ENCODE data around the gene SMAD1. TPM values are rescaled to one million over a fixed set of nuclear protein-coding genes. Genes with fewer than 3 reads are reported as not detected.
"Not testable (repeated sequence)": the region's sequence is repeated elsewhere in the genome, so short reads cannot be mapped to it uniquely, and the experiment has no call there.

SMAD1 gene
- total RNA-seq, 1 donor from 2014 or later = 3.2 TPM

- no peaks in the 10 kb centered on the region for H3K36me3 Mint-ChIP-seq (ENCODE audit: low read depth)
Measured at GRCh38 chr4:145557720-145558119, 76.1 kb downstream of the SMAD1 start.

GRCh38 chr4:145563293-145563985, 81.8 kb downstream of the SMAD1 start:
- Mint-ChIP-seq H3K36me3 (ENCODE audit: low read depth) (no peaks in the 10 kb centered on the region), H3K4me3 (no peak overlapping the region)
- intact Hi-C loops (cut with micrococcal nuclease) = no loop called here

More at GRCh38 chr4:145557720-145558119, 76.1 kb downstream of the SMAD1 start:
- no peak overlapping the region for H3K4me3 Mint-ChIP-seq
- DNase-seq (ENCODE audit: low spot score) = peak; percentile 26
- peaks cover 1% of the 10 kb centered on the region for H3K4me1 Mint-ChIP-seq (ENCODE audit: low read depth)
- intact Hi-C loops (cut with micrococcal nuclease) = loop anchor here (1.0 to 10.0 kb wide), 8 partner anchors 52 to 1383 kb away; partner anchors contain the start of genes OTUD4 and SMAD1
- H3K27ac Mint-ChIP-seq = no peak overlapping the region
- H3K27me3 Mint-ChIP-seq (ENCODE audit: insufficient read depth) = no peaks in the 10 kb centered on the region
- H3K9me3 Mint-ChIP-seq = no peaks in the 10 kb centered on the region

DNA sequence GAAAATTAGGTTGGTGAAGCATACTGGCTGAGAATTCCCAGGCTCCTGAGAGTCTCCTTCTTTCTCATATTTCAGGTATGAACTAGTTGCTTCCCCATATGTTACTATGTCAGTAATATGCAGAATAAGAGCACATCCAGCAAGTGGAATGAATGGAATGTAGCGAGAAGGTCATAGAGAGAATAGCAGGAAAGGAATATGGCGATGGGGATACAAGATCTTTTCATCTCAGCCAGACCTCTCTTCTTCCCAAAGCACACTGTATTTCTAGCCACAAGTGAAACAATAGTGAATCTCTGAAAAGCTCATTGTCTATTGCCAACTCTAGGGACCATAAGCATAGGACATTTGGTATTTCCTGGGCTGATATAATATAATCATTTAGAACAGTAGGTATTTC, 82.9 kb downstream of the SMAD1 start:
- Mint-ChIP-seq H3K27me3 (ENCODE audit: insufficient read depth) (peaks cover 5% of the 10 kb centered on the region), H3K9me3 (no peaks in the 10 kb centered on the region), H3K4me1 (ENCODE audit: low read depth) (no peaks in the 10 kb centered on the region), H3K4me3 (no peak overlapping the region), H3K27ac (no peak overlapping the region), H3K36me3 (ENCODE audit: low read depth) (no peaks in the 10 kb centered on the region)
- intact Hi-C loops (cut with micrococcal nuclease) = no loop called here
- DNase-seq (ENCODE audit: low spot score) = no peak

More at GRCh38 chr4:145563293-145563985, 81.8 kb downstream of the SMAD1 start:
- Mint-ChIP-seq H3K27ac (no peak overlapping the region), H3K9me3 (no peaks in the 10 kb centered on the region), H3K27me3 (ENCODE audit: insufficient read depth) (peaks cover 5% of the 10 kb centered on the region), H3K4me1 (ENCODE audit: low read depth) (no peaks in the 10 kb centered on the region)
- no peak for DNase-seq (ENCODE audit: low spot score)

DNA sequence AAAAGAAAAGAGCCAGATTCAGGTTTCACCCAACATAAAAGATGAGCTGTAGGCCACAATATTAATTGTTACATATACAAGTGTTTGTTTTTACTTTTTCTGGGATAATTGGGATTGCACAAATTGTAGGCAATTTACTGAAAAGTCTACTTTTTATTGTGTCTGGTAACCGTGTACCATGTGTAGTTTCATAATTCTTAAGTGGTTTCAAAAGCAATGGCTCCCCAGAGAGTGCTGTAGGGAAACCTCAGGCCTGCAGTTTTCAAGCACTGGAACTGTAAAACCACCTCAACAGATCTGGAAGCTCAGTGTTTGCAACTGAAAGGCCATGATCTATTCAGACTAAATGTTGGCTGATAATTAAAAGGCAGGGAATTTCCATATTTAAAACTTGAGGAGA, 83.7 kb downstream of the SMAD1 start:
- Mint-ChIP-seq H3K4me1 (ENCODE audit: low read depth) (no peaks in the 10 kb centered on the region), H3K9me3 (no peaks in the 10 kb centered on the region), H3K27ac (no peak overlapping the region), H3K36me3 (ENCODE audit: low read depth) (no peaks in the 10 kb centered on the region), H3K4me3 (no peak overlapping the region), H3K27me3 (ENCODE audit: insufficient read depth) (peaks cover 5% of the 10 kb centered on the region)
- no peak for DNase-seq (ENCODE audit: low spot score)
- intact Hi-C loops (cut with micrococcal nuclease) = no loop called here

GRCh38 chr4:145566086-145566708, 84.5 kb downstream of the SMAD1 start:
- intact Hi-C loops (cut with micrococcal nuclease) = no loop called here
- H3K4me1 Mint-ChIP-seq (ENCODE audit: low read depth) = no peaks in the 10 kb centered on the region
- H3K27me3 Mint-ChIP-seq (ENCODE audit: insufficient read depth) = peaks cover 5% of the 10 kb centered on the region

DNA sequence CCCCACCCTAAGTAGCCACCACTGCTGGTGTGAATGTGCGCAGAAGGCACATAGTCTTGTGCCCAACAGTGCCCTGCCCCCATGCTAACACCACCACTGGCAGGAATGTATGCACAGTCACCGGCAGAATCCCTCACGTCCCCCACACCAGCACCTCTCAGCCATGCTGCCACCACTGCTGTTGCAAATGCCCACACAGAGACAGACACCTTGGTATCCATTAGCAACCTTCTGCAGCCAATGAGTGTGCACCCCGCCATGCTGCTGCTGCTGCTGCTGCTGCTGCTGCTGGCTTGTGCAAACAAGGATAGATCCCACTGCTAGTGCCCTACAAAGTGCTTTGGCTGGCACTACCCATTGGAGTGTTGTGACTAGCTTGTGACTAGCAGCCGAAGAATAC, 85.1 kb downstream of the SMAD1 start:
- Mint-ChIP-seq H3K4me1 (ENCODE audit: low read depth) (no peaks in the 10 kb centered on the region), H3K36me3 (ENCODE audit: low read depth) (no peaks in the 10 kb centered on the region), H3K9me3 (no peaks in the 10 kb centered on the region), H3K4me3 (no peak overlapping the region), H3K27ac (no peak overlapping the region), H3K27me3 (ENCODE audit: insufficient read depth) (peaks cover 5% of the 10 kb centered on the region)
- no peak for DNase-seq (ENCODE audit: low spot score)
- intact Hi-C loops (cut with micrococcal nuclease) = no loop called here

More at GRCh38 chr4:145566086-145566708, 84.5 kb downstream of the SMAD1 start:
- no peaks in the 10 kb centered on the region for H3K9me3 Mint-ChIP-seq
- no peak for DNase-seq (ENCODE audit: low spot score)
- no peak overlapping the region for H3K4me3 Mint-ChIP-seq
- H3K36me3 Mint-ChIP-seq (ENCODE audit: low read depth) = no peaks in the 10 kb centered on the region
- H3K27ac Mint-ChIP-seq = no peak overlapping the region

- no peak for DNase-seq (ENCODE audit: low spot score)
- H3K36me3 Mint-ChIP-seq (ENCODE audit: low read depth) = no peaks in the 10 kb centered on the region
- intact Hi-C loops (cut with micrococcal nuclease) = no loop called here
- H3K27me3 Mint-ChIP-seq (ENCODE audit: insufficient read depth) = peaks cover 5% of the 10 kb centered on the region
- no peaks in the 10 kb centered on the region for H3K4me1 Mint-ChIP-seq (ENCODE audit: low read depth)
- peaks cover 7% of the 10 kb centered on the region for H3K9me3 Mint-ChIP-seq
- no peak overlapping the region for H3K27ac Mint-ChIP-seq
- no peak overlapping the region for H3K4me3 Mint-ChIP-seq
Measured at GRCh38 chr4:145567516-145567915, 85.9 kb downstream of the SMAD1 start.

DNA sequence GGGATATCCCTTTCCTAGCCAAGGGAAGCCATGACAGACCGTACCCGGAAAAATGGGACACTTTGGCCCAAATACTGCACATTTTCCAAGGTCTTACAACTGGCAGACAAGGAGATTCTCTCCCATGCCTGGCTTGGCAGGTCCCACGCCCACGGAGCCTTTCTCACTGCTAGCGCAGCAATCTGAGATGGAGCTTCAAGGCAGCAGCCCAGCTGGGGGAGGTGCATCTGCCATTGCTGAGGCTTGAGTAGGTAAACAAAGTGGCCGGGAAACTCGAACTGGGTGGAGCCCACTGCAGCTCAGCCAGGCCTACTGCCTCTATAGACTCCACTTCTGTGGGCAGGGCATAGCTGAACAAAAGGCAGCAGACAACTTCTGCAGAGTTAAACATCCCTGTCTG, 92.9 kb downstream of the SMAD1 start:
- intact Hi-C loops (cut with micrococcal nuclease); H3K27ac Mint-ChIP-seq; H3K9me3 Mint-ChIP-seq; H3K4me1 Mint-ChIP-seq (ENCODE audit: low read depth); H3K4me3 Mint-ChIP-seq; DNase-seq (ENCODE audit: low spot score); H3K36me3 Mint-ChIP-seq (ENCODE audit: low read depth); H3K27me3 Mint-ChIP-seq (ENCODE audit: insufficient read depth): not testable (repeated sequence)

DNA sequence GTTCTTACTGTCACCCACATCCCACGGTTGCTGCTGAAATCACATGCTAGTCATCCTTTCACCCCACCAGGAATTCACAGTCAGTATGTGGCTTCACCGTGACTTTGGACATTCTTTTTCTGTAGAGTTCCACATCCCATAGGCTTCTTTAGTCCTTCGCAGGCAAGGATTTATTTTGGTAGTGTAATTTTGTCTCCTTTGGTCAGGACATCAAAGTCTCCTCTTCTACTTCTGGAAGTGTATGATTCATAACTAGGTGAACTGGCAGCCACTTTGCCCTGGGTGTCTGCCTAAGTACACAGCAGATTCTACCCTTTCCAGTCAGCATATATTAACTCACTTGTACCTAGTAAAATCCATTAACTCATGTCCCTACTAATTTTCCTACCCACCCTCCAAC, 99.3 kb downstream of the SMAD1 start:
- H3K4me1 Mint-ChIP-seq (ENCODE audit: low read depth) = no peaks in the 10 kb centered on the region
- H3K27me3 Mint-ChIP-seq (ENCODE audit: insufficient read depth) = peaks cover 2% of the 10 kb centered on the region
- no peak overlapping the region for H3K27ac Mint-ChIP-seq
- no peaks in the 10 kb centered on the region for H3K36me3 Mint-ChIP-seq (ENCODE audit: low read depth)
- no peak for DNase-seq (ENCODE audit: low spot score)
- no peaks in the 10 kb centered on the region for H3K9me3 Mint-ChIP-seq
- no peak overlapping the region for H3K4me3 Mint-ChIP-seq
- intact Hi-C loops (cut with micrococcal nuclease) = no loop called here

- Mint-ChIP-seq H3K27ac (no peak overlapping the region), H3K4me1 (ENCODE audit: low read depth) (no peaks in the 10 kb centered on the region), H3K4me3 (no peak overlapping the region), H3K27me3 (ENCODE audit: insufficient read depth) (peaks cover 4% of the 10 kb centered on the region), H3K9me3 (no peaks in the 10 kb centered on the region), H3K36me3 (ENCODE audit: low read depth) (no peaks in the 10 kb centered on the region)
- intact Hi-C loops (cut with micrococcal nuclease) = no loop called here
- no peak for DNase-seq (ENCODE audit: low spot score)
Measured at GRCh38 chr4:145583191-145584055, 101.8 kb downstream of the SMAD1 start.

- intact Hi-C loops (cut with micrococcal nuclease) = no loop called here
- H3K9me3 Mint-ChIP-seq = no peaks in the 10 kb centered on the region
- no peaks in the 10 kb centered on the region for H3K4me1 Mint-ChIP-seq (ENCODE audit: low read depth)
- H3K4me3 Mint-ChIP-seq = no peak overlapping the region
- no peak overlapping the region for H3K27ac Mint-ChIP-seq
- no peaks in the 10 kb centered on the region for H3K36me3 Mint-ChIP-seq (ENCODE audit: low read depth)
- H3K27me3 Mint-ChIP-seq (ENCODE audit: insufficient read depth) = peaks cover 7% of the 10 kb centered on the region
- no peak for DNase-seq (ENCODE audit: low spot score)
Measured at GRCh38 chr4:145587088-145587754, 105.6 kb downstream of the SMAD1 start.

DNA sequence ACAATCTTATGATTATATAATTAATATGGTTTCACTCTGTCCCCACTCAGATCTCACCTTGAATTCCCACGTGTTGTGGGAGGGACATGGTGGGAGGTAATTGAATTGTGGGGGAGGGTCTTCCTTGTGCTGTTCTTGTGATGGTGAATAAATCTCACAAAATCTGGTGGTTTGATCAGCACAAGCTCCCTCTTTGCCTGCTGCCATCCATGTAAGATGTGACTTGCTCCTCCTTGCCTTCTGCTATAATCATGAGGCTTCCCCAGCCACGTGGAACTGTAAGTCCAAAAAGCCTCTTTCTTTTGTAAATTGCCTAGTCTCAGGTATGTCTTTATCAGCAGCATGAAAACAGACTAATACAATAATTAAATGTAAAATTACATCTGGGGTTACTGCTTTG, 107.7 kb downstream of the SMAD1 start:
- DNase-seq (ENCODE audit: low spot score); H3K27me3 Mint-ChIP-seq (ENCODE audit: insufficient read depth); intact Hi-C loops (cut with micrococcal nuclease); H3K4me1 Mint-ChIP-seq (ENCODE audit: low read depth); H3K9me3 Mint-ChIP-seq; H3K27ac Mint-ChIP-seq; H3K4me3 Mint-ChIP-seq; H3K36me3 Mint-ChIP-seq (ENCODE audit: low read depth): not testable (repeated sequence)
